ENCODE data around the gene PCSK5. TPM values are rescaled to one million over a fixed set of nuclear protein-coding genes. Genes with fewer than 3 reads are reported as not detected.
A peak's percentile ranks its signal among the peaks of the same experiment; 100 is the strongest.

The PCSK5 gene
- total and polyA plus RNA-seq, 5 experiments from 2014 or later: 6.5 to 22.8 (median 14.7) TPM

GRCh38 chr9:76101491-76101890 lies 211.0 kb downstream of the PCSK5 start:
- POLR2A ChIA-PET: no interaction called here
- H3K4me3 Mint-ChIP-seq: no peak overlapping the region
- DNase-seq: no peak
- peaks cover 9 to 87% (median 51%) of the 10 kb centered on the region in 3 donors for H3K36me3 Mint-ChIP-seq
- no peak for ATAC-seq
- H3K27me3 Mint-ChIP-seq: no peaks in the 10 kb centered on the region
- no peaks in the 10 kb centered on the region for H3K9me3 Mint-ChIP-seq
- no peak overlapping the region for H3K27ac Mint-ChIP-seq
- peaks cover 16 to 33% (median 19%) of the 10 kb centered on the region in 4 donors for H3K4me1 Mint-ChIP-seq

GRCh38 chr9:76101947-76102346 lies 211.5 kb downstream of the PCSK5 start:
- no peaks in the 10 kb centered on the region for H3K27me3 Mint-ChIP-seq
- H3K27ac Mint-ChIP-seq: no peak overlapping the region
- H3K36me3 Mint-ChIP-seq: peaks cover 9 to 90% (median 54%) of the 10 kb centered on the region in 3 donors
- no peak for DNase-seq
- no peaks in the 10 kb centered on the region for H3K9me3 Mint-ChIP-seq
- POLR2A ChIA-PET: no interaction called here
- ATAC-seq: no peak
- H3K4me3 Mint-ChIP-seq: no peak overlapping the region
- H3K4me1 Mint-ChIP-seq: peaks cover 16 to 33% (median 19%) of the 10 kb centered on the region in 4 donors

- H3K9me3 Mint-ChIP-seq: no peaks in the 10 kb centered on the region
- ATAC-seq (no peak), DNase-seq (no peak)
- H3K27me3 Mint-ChIP-seq: no peaks in the 10 kb centered on the region
- H3K27ac Mint-ChIP-seq: peak overlapping the region in 1 of 10 donors; percentile 8
- peaks cover 16 to 25% (median 18%) of the 10 kb centered on the region in 4 donors for H3K4me1 Mint-ChIP-seq
- POLR2A ChIA-PET: no interaction called here
- no peak overlapping the region for H3K4me3 Mint-ChIP-seq
- H3K36me3 Mint-ChIP-seq: peaks cover 9 to 92% (median 55%) of the 10 kb centered on the region in 3 donors
Measured at GRCh38 chr9:76103531-76104315, 213.2 kb downstream of the PCSK5 start.

- H3K4me1 Mint-ChIP-seq: peaks cover 0 to 14% (median under 1%) of the 10 kb centered on the region in 4 donors
- no peak for ATAC-seq
- H3K9me3 Mint-ChIP-seq: no peaks in the 10 kb centered on the region
- H3K4me3 Mint-ChIP-seq: no peak overlapping the region
- peak overlapping the region in 1 of 10 donors; percentile 34 for H3K27ac Mint-ChIP-seq
- POLR2A ChIA-PET: no interaction called here
- H3K36me3 Mint-ChIP-seq: peaks cover 7 to 89% (median 57%) of the 10 kb centered on the region in 3 donors
- DNase-seq: no peak
- no peaks in the 10 kb centered on the region for H3K27me3 Mint-ChIP-seq
Measured at GRCh38 chr9:76107482-76107881, 217.0 kb downstream of the PCSK5 start.

GRCh38 chr9:76109953-76110352 lies 219.5 kb downstream of the PCSK5 start:
- DNase-seq (no peak), ATAC-seq (no peak)
- Mint-ChIP-seq H3K4me3 (no peak overlapping the region), H3K27me3 (no peaks in the 10 kb centered on the region), H3K36me3 (peaks cover 0 to 78% (median 50%) of the 10 kb centered on the region in 3 donors), H3K27ac (peak overlapping the region in 1 of 10 donors; percentile 75), H3K4me1 (peaks cover 0 to 9% (median 2%) of the 10 kb centered on the region in 4 donors), H3K9me3 (no peaks in the 10 kb centered on the region)
- POLR2A ChIA-PET: no interaction called here

GRCh38 chr9:76112151-76112550 lies 221.7 kb downstream of the PCSK5 start:
- H3K27ac Mint-ChIP-seq: peak overlapping the region in 2 of 10 donors; percentile 26 to 85
- no peaks in the 10 kb centered on the region for H3K27me3 Mint-ChIP-seq
- DNase-seq: no peak
- H3K9me3 Mint-ChIP-seq: no peaks in the 10 kb centered on the region
- peaks cover 0 to 61% (median 38%) of the 10 kb centered on the region in 3 donors for H3K36me3 Mint-ChIP-seq
- no peak overlapping the region for H3K4me3 Mint-ChIP-seq
- ATAC-seq: no peak
- H3K4me1 Mint-ChIP-seq: peaks cover 0 to 10% (median 5%) of the 10 kb centered on the region in 4 donors
- POLR2A ChIA-PET: interaction anchor here (0.6 kb wide), 1 partner anchor 19 kb away, joined by 8 read pairs; no protein-coding TSS in a partner anchor

- Mint-ChIP-seq H3K27ac (peak overlapping the region in 3 of 10 donors; percentile 2 to 36 (median 9)), H3K9me3 (no peaks in the 10 kb centered on the region), H3K4me1 (peaks cover 0 to 11% (median 10%) of the 10 kb centered on the region in 4 donors), H3K36me3 (peaks cover 0 to 43% (median 24%) of the 10 kb centered on the region in 3 donors), H3K27me3 (no peaks in the 10 kb centered on the region), H3K4me3 (no peak overlapping the region)
- DNase-seq: no peak
- no peak for ATAC-seq
- POLR2A ChIA-PET: no interaction called here
Measured at GRCh38 chr9:76114144-76114543, 223.7 kb downstream of the PCSK5 start.

GRCh38 chr9:76115396-76115795 lies 224.9 kb downstream of the PCSK5 start:
- POLR2A ChIA-PET: no interaction called here
- H3K4me3 Mint-ChIP-seq: no peak overlapping the region
- ATAC-seq (no peak), DNase-seq (no peak)
- H3K36me3 Mint-ChIP-seq: peaks cover 0 to 35% (median 22%) of the 10 kb centered on the region in 3 donors
- H3K9me3 Mint-ChIP-seq: no peaks in the 10 kb centered on the region
- peaks cover 2 to 11% (median 8%) of the 10 kb centered on the region in 4 donors for H3K4me1 Mint-ChIP-seq
- no peaks in the 10 kb centered on the region for H3K27me3 Mint-ChIP-seq
- H3K27ac Mint-ChIP-seq: peak overlapping the region in 6 of 10 donors; percentile 2 to 57 (median 14)

GRCh38 chr9:76115982-76116646 lies 225.6 kb downstream of the PCSK5 start:
- peak overlapping the region in 6 of 10 donors; percentile 16 to 53 (median 28) for H3K27ac Mint-ChIP-seq

GRCh38 chr9:76116913-76117312 lies 226.4 kb downstream of the PCSK5 start:
- H3K9me3 Mint-ChIP-seq: no peaks in the 10 kb centered on the region
- peaks cover 0 to 23% (median 17%) of the 10 kb centered on the region in 3 donors for H3K36me3 Mint-ChIP-seq
- POLR2A ChIA-PET: no interaction called here
- H3K4me1 Mint-ChIP-seq: peaks cover 2 to 11% (median 8%) of the 10 kb centered on the region in 4 donors
- H3K27me3 Mint-ChIP-seq: no peaks in the 10 kb centered on the region
- peak overlapping the region in 9 of 10 donors; percentile 2 to 85 (median 36) for H3K27ac Mint-ChIP-seq
- no peak for DNase-seq
- no peak overlapping the region for H3K4me3 Mint-ChIP-seq
- ATAC-seq: no peak

More at GRCh38 chr9:76115982-76116646, 225.6 kb downstream of the PCSK5 start:
- DNase-seq (no peak), ATAC-seq (no peak)
- no peak overlapping the region for H3K4me3 Mint-ChIP-seq
- no peaks in the 10 kb centered on the region for H3K27me3 Mint-ChIP-seq
- peaks cover 2 to 11% (median 8%) of the 10 kb centered on the region in 4 donors for H3K4me1 Mint-ChIP-seq
- POLR2A ChIA-PET: no interaction called here
- H3K36me3 Mint-ChIP-seq: peaks cover 0 to 30% (median 19%) of the 10 kb centered on the region in 3 donors
- H3K9me3 Mint-ChIP-seq: no peaks in the 10 kb centered on the region

- POLR2A ChIA-PET: no interaction called here
- Mint-ChIP-seq H3K27me3 (no peaks in the 10 kb centered on the region), H3K9me3 (no peaks in the 10 kb centered on the region), H3K4me3 (no peak overlapping the region), H3K4me1 (peaks cover 0 to 11% (median 3%) of the 10 kb centered on the region in 4 donors), H3K36me3 (peaks cover 19 to 53% (median 33%) of the 10 kb centered on the region in 3 donors), H3K27ac (no peak overlapping the region)
- DNase-seq (no peak), ATAC-seq (no peak)
Measured at GRCh38 chr9:76127637-76128036, 237.2 kb downstream of the PCSK5 start.

- DNase-seq: no peak
- ATAC-seq: no peak
- Mint-ChIP-seq H3K27me3 (no peaks in the 10 kb centered on the region), H3K4me1 (peaks cover 6 to 19% (median 14%) of the 10 kb centered on the region in 4 donors), H3K9me3 (no peaks in the 10 kb centered on the region), H3K36me3 (peaks cover 9 to 41% (median 24%) of the 10 kb centered on the region in 3 donors), H3K4me3 (no peak overlapping the region), H3K27ac (peak overlapping the region in 1 of 10 donors; percentile 83)
- POLR2A ChIA-PET: no interaction called here
Measured at GRCh38 chr9:76135902-76136301, 245.4 kb downstream of the PCSK5 start.

GRCh38 chr9:76136986-76137385 lies 246.5 kb downstream of the PCSK5 start:
- H3K36me3 Mint-ChIP-seq: peaks cover 9 to 36% (median 20%) of the 10 kb centered on the region in 3 donors
- no peak overlapping the region for H3K4me3 Mint-ChIP-seq
- H3K9me3 Mint-ChIP-seq: no peaks in the 10 kb centered on the region

More at GRCh38 chr9:76136986-76137385, 246.5 kb downstream of the PCSK5 start:
- ATAC-seq (no peak), DNase-seq (no peak)
- no peaks in the 10 kb centered on the region for H3K27me3 Mint-ChIP-seq
- peaks cover 6 to 23% (median 18%) of the 10 kb centered on the region in 4 donors for H3K4me1 Mint-ChIP-seq
- POLR2A ChIA-PET: no interaction called here
- H3K27ac Mint-ChIP-seq: peak overlapping the region in 1 of 10 donors; percentile 57

Data from naive thymus-derived CD8-positive, alpha-beta T cell (primary cell).